Keratinocyte (primary cell): ENCODE measurements around the gene DENND6B. TPM values are rescaled to one million over a fixed set of nuclear protein-coding genes. Genes with fewer than 3 reads are reported as not detected.

Experiments
- DNase-seq: peaks from one replicate; pipeline ENCODE4 v3.0.0-alpha.2; 2011; ENCODE audit warnings: low read depth, missing footprints, low spot score
- FAIRE-seq: peaks from 2 replicates; lab custom pipeline; 2011; peaks lifted over from hg19 to GRCh38; lab: Jason Lieb, UNC
- H2AFZ ChIP-seq: 2 replicates; pipeline ENCODE4 v1.6.0; 2012; ENCODE audit warnings: low read length, control low read depth, inconsistent platforms; ENCODE audit not compliant: control insufficient read depth
- H3K27ac ChIP-seq: 2 replicates; pipeline ENCODE4 v1.5.1; 2011; ENCODE audit warnings: low read length; ENCODE audit not compliant: control insufficient read depth, insufficient read depth
- H3K27me3 ChIP-seq: 3 replicates; pipeline ENCODE4 v1.6.0; 2011; ENCODE audit warnings: low read length; ENCODE audit not compliant: control insufficient read depth, insufficient read depth; ENCODE audit errors: extremely low read depth
- H3K36me3 ChIP-seq, 2 experiments: 2 replicates in 1 of 2; 3 replicates in 1 of 2; pipeline ENCODE4 v1.5.1; 2011; ENCODE audit warnings: low read length in 2 of 2, mild to moderate bottlenecking in 1 of 2; ENCODE audit not compliant: control insufficient read depth in 2 of 2, insufficient read depth in 2 of 2; ENCODE audit errors: extremely low read depth in 1 of 2
- H3K4me1 ChIP-seq: 3 replicates; pipeline ENCODE4 v1.5.1; 2011; ENCODE audit warnings: low read length; ENCODE audit not compliant: control insufficient read depth, insufficient read depth; ENCODE audit errors: extremely low read depth
- H3K4me2 ChIP-seq: 3 replicates; pipeline ENCODE4 v1.6.0; 2011; ENCODE audit warnings: low read depth, low read length; ENCODE audit not compliant: control insufficient read depth, insufficient read depth; ENCODE audit errors: extremely low read depth
- H3K4me3 ChIP-seq, 3 experiments: fragments of 200-600 bp in 1 of 3; sonication (generic) in 1 of 3; 2 replicates in 2 of 3; 3 replicates in 1 of 3; pipeline ENCODE4 v1.5.1; 2011 to 2016; ENCODE audit warnings: low read length in 3 of 3, mild to moderate bottlenecking in 3 of 3, control low read depth in 2 of 3, inconsistent platforms in 1 of 3, low read depth in 1 of 3, mixed read lengths in 1 of 3, mixed run types in 1 of 3, moderate library complexity in 1 of 3; ENCODE audit not compliant: control insufficient read depth in 2 of 3, insufficient read depth in 2 of 3; ENCODE audit errors: extremely low read depth in 1 of 3
- H3K79me2 ChIP-seq: 2 replicates; pipeline ENCODE4 v1.6.0; 2012; ENCODE audit warnings: low read length; ENCODE audit not compliant: control insufficient read depth, insufficient read depth
- H3K9ac ChIP-seq: 3 replicates; pipeline ENCODE4 v1.6.0; 2011; ENCODE audit warnings: low read length; ENCODE audit not compliant: control insufficient read depth, insufficient read depth; ENCODE audit errors: extremely low read depth
- H3K9me1 ChIP-seq: 3 replicates; pipeline ENCODE4 v1.6.0; 2011; ENCODE audit warnings: low read length; ENCODE audit not compliant: control insufficient read depth, insufficient read depth; ENCODE audit errors: extremely low read depth
- H3K9me3 ChIP-seq: 2 replicates; pipeline ENCODE4 v1.5.1; 2012; ENCODE audit warnings: low read depth, low read length; ENCODE audit not compliant: control insufficient read depth
- H4K20me1 ChIP-seq: 3 replicates; pipeline ENCODE4 v1.6.0; 2011; ENCODE audit warnings: low read length; ENCODE audit not compliant: control insufficient read depth, insufficient read depth; ENCODE audit errors: extremely low read depth
- EZH2 ChIP-seq: IDR thresholded peaks from one replicate; pipeline ENCODE4 v1.6.1; 2012; ENCODE audit warnings: inconsistent platforms, mild to moderate bottlenecking, low read length, moderate library complexity
- dilution Hi-C: fragments of 300-500 bp; cut with MboI; formaldehyde crosslinking; loops from one replicate; pipeline ENCODE4 v1.7.0; 2020; ENCODE audit warnings: low sequenced_read_pairs; ENCODE audit not compliant: extremely low pct_ligation_motif_present
- polyA plus RNA-seq, 5 experiments: library from polyadenylated mRNA; depleted of rRNA in 3 of 5; stranded (reverse) in 3 of 5; stranded (forward) in 1 of 5; unstranded in 1 of 5; fragments of >200 nt; gene quantifications; 1 replicate in 1 of 5; 2 replicates in 3 of 5; 3 replicates in 1 of 5; pipeline versions ENCODE4 v1.2.1 to v1.2.3, GENCODE V29; 2011 to 2012; ENCODE audit warnings: missing spikeins in 2 of 5, low read depth in 1 of 5, low replicate concordance in 1 of 5
- TF ChIP-seq, protein P1 (sequence below), 3 experiments: IDR thresholded peaks in 1 of 3; conservative IDR thresholded peaks in 1 of 3; optimal IDR thresholded peaks in 1 of 3; 2 replicates in 2 of 3; 3 replicates in 1 of 3; pipeline versions ENCODE3 to v1.5.1; 2011; ENCODE audit warnings: low read length in 3 of 3, mild to moderate bottlenecking in 3 of 3, moderate library complexity in 2 of 3, control low read depth in 1 of 3, inconsistent platforms in 1 of 3; ENCODE audit not compliant: insufficient read depth in 2 of 3; ENCODE audit errors: extremely low read depth in 1 of 3

Gene DENND6B
- polyA plus RNA-seq, 1 donor (not counting 4 experiments of a cell fraction or from before 2014, with no cell fraction given) = 0.94 TPM

DNA sequence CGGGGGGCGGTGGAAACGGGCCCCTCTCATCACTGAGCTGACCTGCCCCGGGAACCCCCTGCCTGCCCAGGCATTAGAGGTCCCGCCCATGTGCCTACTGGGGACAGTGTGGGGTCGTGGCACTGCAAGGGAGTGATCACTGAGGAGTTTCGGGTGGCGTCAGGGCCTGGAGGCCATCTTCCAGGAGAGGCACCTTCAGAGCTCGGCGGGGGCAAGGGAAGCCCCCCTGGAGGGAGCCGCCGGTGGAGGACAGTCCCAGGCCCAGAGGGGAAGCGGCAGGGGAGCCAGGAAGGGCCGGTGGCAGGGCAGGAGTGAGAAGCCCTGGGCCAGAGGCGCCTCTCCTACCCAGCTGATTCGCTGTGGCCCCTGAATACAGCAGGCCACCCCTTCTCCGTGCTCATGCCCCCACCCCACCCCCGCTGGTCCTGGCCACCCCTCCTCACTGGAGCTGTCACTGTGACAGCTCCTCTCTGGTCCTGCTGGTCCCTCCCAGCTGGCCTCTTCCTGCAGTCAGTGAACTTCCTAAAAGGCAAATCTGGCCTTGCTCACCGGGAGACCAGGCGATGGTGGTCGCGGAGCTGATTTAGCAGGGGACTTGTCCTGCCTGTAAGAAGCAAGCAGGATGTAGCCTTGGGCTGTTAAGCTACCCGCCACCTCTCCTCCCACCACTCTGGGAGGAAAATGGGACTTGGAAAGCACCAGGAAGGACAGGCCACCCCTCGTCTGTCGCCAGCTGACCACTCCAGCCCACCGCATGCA lies 54.6 kb downstream of the DENND6B start:
- H3K4me2 ChIP-seq = no peak overlapping the region

DNA sequence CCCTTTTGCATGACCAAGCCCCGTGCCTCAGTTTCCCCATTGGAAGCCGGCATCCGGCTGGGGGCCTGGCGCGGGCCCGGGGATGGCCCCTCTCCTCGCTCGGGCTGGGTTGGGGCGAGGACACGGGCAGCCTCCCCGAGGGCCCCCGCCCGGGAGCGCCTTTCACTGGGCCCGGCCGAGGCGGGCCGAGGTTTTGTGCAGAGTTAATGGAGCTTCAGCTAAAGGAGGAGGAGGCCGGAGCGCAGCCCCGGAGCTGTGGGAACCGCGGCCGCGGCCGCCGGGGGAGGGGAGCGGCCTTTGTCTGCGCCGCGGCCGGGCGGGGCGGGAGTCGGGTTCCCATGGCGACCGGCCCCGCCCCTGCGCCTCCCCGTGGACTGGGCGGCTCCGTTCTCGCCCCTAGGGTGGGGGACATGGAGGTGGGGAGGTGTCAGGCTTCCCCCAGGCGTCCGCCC lies 55.3 kb downstream of the DENND6B start:
- peaks cover 20% of the 10 kb centered on the region for H3K4me1 ChIP-seq
- dilution Hi-C loops = no loop called here
- no peak for FAIRE-seq

More for the DNA sequence above, 54.6 kb downstream of the DENND6B start:
- Histone ChIP-seq H3K4me1 (peaks cover 20% of the 10 kb centered on the region), H2AFZ (no peak overlapping the region), H3K27ac (no peak overlapping the region), H3K9ac (no peak overlapping the region), H3K9me1 (no peaks in the 10 kb centered on the region), H3K9me3 (peaks cover 2% of the 10 kb centered on the region), H3K27me3 (peaks cover 5% of the 10 kb centered on the region), H3K36me3 (peaks cover 13 to 22% of the 10 kb centered on the region in 2 experiments), H4K20me1 (peaks cover 6% of the 10 kb centered on the region), H3K4me3 (no peak overlapping the region), H3K79me2 (no peaks in the 10 kb centered on the region)
- TF ChIP-seq, protein P1, sequence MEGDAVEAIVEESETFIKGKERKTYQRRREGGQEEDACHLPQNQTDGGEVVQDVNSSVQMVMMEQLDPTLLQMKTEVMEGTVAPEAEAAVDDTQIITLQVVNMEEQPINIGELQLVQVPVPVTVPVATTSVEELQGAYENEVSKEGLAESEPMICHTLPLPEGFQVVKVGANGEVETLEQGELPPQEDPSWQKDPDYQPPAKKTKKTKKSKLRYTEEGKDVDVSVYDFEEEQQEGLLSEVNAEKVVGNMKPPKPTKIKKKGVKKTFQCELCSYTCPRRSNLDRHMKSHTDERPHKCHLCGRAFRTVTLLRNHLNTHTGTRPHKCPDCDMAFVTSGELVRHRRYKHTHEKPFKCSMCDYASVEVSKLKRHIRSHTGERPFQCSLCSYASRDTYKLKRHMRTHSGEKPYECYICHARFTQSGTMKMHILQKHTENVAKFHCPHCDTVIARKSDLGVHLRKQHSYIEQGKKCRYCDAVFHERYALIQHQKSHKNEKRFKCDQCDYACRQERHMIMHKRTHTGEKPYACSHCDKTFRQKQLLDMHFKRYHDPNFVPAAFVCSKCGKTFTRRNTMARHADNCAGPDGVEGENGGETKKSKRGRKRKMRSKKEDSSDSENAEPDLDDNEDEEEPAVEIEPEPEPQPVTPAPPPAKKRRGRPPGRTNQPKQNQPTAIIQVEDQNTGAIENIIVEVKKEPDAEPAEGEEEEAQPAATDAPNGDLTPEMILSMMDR (optimal IDR thresholded peaks at IDR 0.05 in 1 of 3, IDR thresholded peaks at IDR 0.05 in 1 of 3, conservative IDR thresholded peaks at IDR 0.05 in 1 of 3; ENCODE audit: extremely low read depth in 1 of 3, insufficient read depth in 2 of 3, low read length in 3 of 3) = no peak
- TF ChIP-seq EZH2 = no peak
- DNase-seq = no peak
- dilution Hi-C loops = no loop called here
- FAIRE-seq = no peak

More for the DNA sequence above, 55.3 kb downstream of the DENND6B start:
- TF ChIP-seq, protein P1 (optimal IDR thresholded peaks at IDR 0.05 in 1 of 3, IDR thresholded peaks at IDR 0.05 in 1 of 3, conservative IDR thresholded peaks at IDR 0.05 in 1 of 3; ENCODE audit: extremely low read depth in 1 of 3, insufficient read depth in 2 of 3, low read length in 3 of 3) = peak in 2 of 3 experiments; percentile 38 to 47
- no peak for TF ChIP-seq EZH2
- H3K4me3 ChIP-seq = peak overlapping the region in 2 of 3 experiments; percentile 59 to 74
- no peaks in the 10 kb centered on the region for H3K79me2 ChIP-seq
- peaks cover 13 to 19% of the 10 kb centered on the region in 2 experiments for H3K36me3 ChIP-seq
- H2AFZ ChIP-seq = no peak overlapping the region
- peak overlapping the region; percentile 87 for H3K4me2 ChIP-seq
- H4K20me1 ChIP-seq = peaks cover 6% of the 10 kb centered on the region
- H3K9ac ChIP-seq = no peak overlapping the region
- peaks cover 2% of the 10 kb centered on the region for H3K9me3 ChIP-seq
- peaks cover 5% of the 10 kb centered on the region for H3K27me3 ChIP-seq
- H3K9me1 ChIP-seq = no peaks in the 10 kb centered on the region
- H3K27ac ChIP-seq = no peak overlapping the region
- DNase-seq = no peak
